GM19467 (cell line): Measurements from ENCODE around the gene TRUB2.
"Not testable (repeated sequence)": the region's sequence is repeated elsewhere in the genome, so short reads cannot be mapped to it uniquely, and the experiment has no call there.

Source experiments
- ATAC-seq: cut with Tn5 transposase; IDR thresholded peaks from one replicate; pipeline ENCODE4 v1.9.1; 2021; ENCODE audit warnings: mild to moderate bottlenecking, moderate library complexity; ENCODE audit not compliant: unreplicated experiment

TRUB2 gene

GRCh38 chr9:128340691-128341434 is 18.6 kb upstream of the TRUB2 start:
- no peak for ATAC-seq

- ATAC-seq = no peak
Observed at GRCh38 chr9:128339761-128340690, 17.8 kb upstream of the TRUB2 start, which contains the start of gene SLC27A4. SLC27A4 (plus strand) TSS chr9:128340527; CDS start chr9:128343133, 2,606 bp downstream.

GRCh38 chr9:128338852-128339614 is 16.8 kb upstream of the TRUB2 start:
- not testable (repeated sequence) for ATAC-seq

- ATAC-seq = no peak
Observed at GRCh38 chr9:128337936-128338335, 15.7 kb upstream of the TRUB2 start.

GRCh38 chr9:128335914-128336313 is 13.7 kb upstream of the TRUB2 start:
- no peak for ATAC-seq

- no peak for ATAC-seq
Observed at GRCh38 chr9:128335161-128335560, 12.9 kb upstream of the TRUB2 start.

- ATAC-seq = no peak
Observed at GRCh38 chr9:128333451-128333869, 11.2 kb upstream of the TRUB2 start.

GRCh38 chr9:128325629-128326028 is 3.4 kb upstream of the TRUB2 start:
- ATAC-seq = no peak

GRCh38 chr9:128324401-128324800 is 2.2 kb upstream of the TRUB2 start:
- no peak for ATAC-seq

GRCh38 chr9:128323791-128324190 is 1.5 kb upstream of the TRUB2 start:
- no peak for ATAC-seq

- ATAC-seq = peak; percentile 13
Observed at GRCh38 chr9:128323212-128323730, 1.0 kb upstream of the TRUB2 start.

GRCh38 chr9:128321879-128322403 is 306 bp downstream of the TRUB2 start:
- peak; percentile 17 for ATAC-seq

GRCh38 chr9:128321343-128321742 is 904 bp downstream of the TRUB2 start:
- no peak for ATAC-seq

GRCh38 chr9:128317629-128318028 is 4.6 kb downstream of the TRUB2 start:
- ATAC-seq = no peak

GRCh38 chr9:128316421-128316820 is 5.8 kb downstream of the TRUB2 start:
- no peak for ATAC-seq

GRCh38 chr9:128314697-128315096 is 7.5 kb downstream of the TRUB2 start:
- no peak for ATAC-seq

- ATAC-seq = no peak
Observed at GRCh38 chr9:128310461-128310860, 11.8 kb downstream of the TRUB2 start.

GRCh38 chr9:128309551-128309950 is 12.7 kb downstream of the TRUB2 start:
- no peak for ATAC-seq

GRCh38 chr9:128304971-128305288 is 17.3 kb downstream of the TRUB2 start:
- no peak for ATAC-seq

GRCh38 chr9:128304136-128304970 is 17.9 kb downstream of the TRUB2 start:
- ATAC-seq = no peak
